ENCODE data around the gene PPIA.
"Not testable (repeated sequence)": the region's sequence is repeated elsewhere in the genome, so short reads cannot be mapped to it uniquely, and the experiment has no call there.

The PPIA gene

GRCh38 chr7:44843440-44843839 is 47.0 kb downstream of the PPIA start:
- DNase-seq: not testable (repeated sequence)

- DNase-seq: no peak
These were observed 49.0 kb downstream of the PPIA start for GRCh38 chr7:44845451-44845850.

GRCh38 chr7:44846390-44846789 is 49.9 kb downstream of the PPIA start:
- peak; percentile 39 for DNase-seq

GRCh38 chr7:44846816-44847508 is 50.5 kb downstream of the PPIA start:
- DNase-seq: no peak

- DNase-seq: peak; percentile 87
These were observed 51.0 kb downstream of the PPIA start for GRCh38 chr7:44847509-44847919.

- peak; percentile 99 for DNase-seq
These were observed 51.6 kb downstream of the PPIA start, which contains the start of gene H2AZ2 for GRCh38 chr7:44847920-44848634. TSS of gene H2AZ2 (minus strand) at chr7:44848087. CDS start at chr7:44847971, 116 bp downstream.

GRCh38 chr7:44849259-44849884 is 52.9 kb downstream of the PPIA start:
- no peak for DNase-seq

- DNase-seq: no peak
These were observed 53.5 kb downstream of the PPIA start for GRCh38 chr7:44849885-44850544.

- no peak for DNase-seq
These were observed 56.1 kb downstream of the PPIA start for GRCh38 chr7:44852590-44852989.
